ENCODE results near the gene SNURF.

- TF ChIP-seq ELF4 (IDR thresholded peaks at IDR 0.05) (no peak), FOXA1 (IDR thresholded peaks at IDR 0.05) (no peak), SP1 (IDR thresholded peaks at IDR 0.05) (no peak), FOXM1 (IDR thresholded peaks at IDR 0.05; ENCODE audit: borderline replicate concordance) (no peak)
These were observed 31.9 kb downstream of the SNURF start for GRCh38 chr15:24986653-24987052.
